ENCODE data around the gene SNX33. TPM values are rescaled to one million over a fixed set of nuclear protein-coding genes. Genes with fewer than 3 reads are reported as not detected.

SNX33 gene
- total and polyA plus RNA-seq, 2 experiments from 2014 or later: 6.2 to 21.2 TPM

- peaks cover 24% of the 10 kb centered on the region for H3K4me1 ChIP-seq (ENCODE audit: insufficient read depth)
- peaks cover 22% of the 10 kb centered on the region for H3K27me3 Mint-ChIP-seq (ENCODE audit: insufficient read depth, low read depth, poor library complexity)
- peak overlapping the region; percentile 98 for H3K27ac Mint-ChIP-seq
- peak overlapping the region; percentile 77 for H3K4me2 ChIP-seq
- peak overlapping the region; percentile 90 for H3K4me3 Mint-ChIP-seq
- H3K4me3 ChIP-seq: peak overlapping the region; percentile 89
- H3K36me3 Mint-ChIP-seq (ENCODE audit: low read depth): peaks cover 14% of the 10 kb centered on the region
- H3K9me3 Mint-ChIP-seq: no peaks in the 10 kb centered on the region; the same call in 1 of the 3 replicates
- H4K20me1 ChIP-seq (replicated peaks; ENCODE audit: insufficient read depth): peaks cover 26% of the 10 kb centered on the region
- ATAC-seq (no peak), DNase-seq (ENCODE audit: low spot score) (no peak)
- H3K27me3 ChIP-seq (ENCODE audit: insufficient read depth): peaks cover 7% of the 10 kb centered on the region
- H3K4me1 Mint-ChIP-seq: peaks cover 29% of the 10 kb centered on the region
- H3K27ac ChIP-seq (ENCODE audit: low read depth): peak overlapping the region; percentile 98
- no peaks in the 10 kb centered on the region for H3K36me3 ChIP-seq (ENCODE audit: insufficient read depth)
- H3F3A ChIP-seq (replicated peaks; ENCODE audit: low read depth): peaks cover 28% of the 10 kb centered on the region
- no peak for TF ChIP-seq ETS1 (IDR thresholded peaks at IDR 0.05)
- TF ChIP-seq ZNF462 (CRISPR knock-in tag; IDR thresholded peaks at IDR 0.05): no peak
- TF ChIP-seq NANOG (IDR thresholded peaks at IDR 0.05; ENCODE audit: borderline replicate concordance): no peak
- TF ChIP-seq POLR2AphosphoS5 (IDR thresholded peaks at IDR 0.05; ENCODE audit: low read depth): no peak
- TF ChIP-seq EZH2phosphoT487 (IDR thresholded peaks at IDR 0.05; ENCODE audit: unreplicated experiment): no peak
- TF ChIP-seq ZNF114 (CRISPR knock-in tag; IDR thresholded peaks at IDR 0.05): no peak
- peaks cover 38% of the 10 kb centered on the region for H3K79me2 ChIP-seq (replicated peaks; ENCODE audit: insufficient read depth)
- 0 out of 2 replicates have a peak overlapping the region, but pooled peaks have one; percentile 7 for H2AFZ ChIP-seq
- no peaks in the 10 kb centered on the region for H3K9me2 ChIP-seq (ENCODE audit: insufficient read depth)
Measured at GRCh38 chr15:75641179-75641503, 6.6 kb upstream of the SNX33 start.
